Measurements from ENCODE around the gene IFNL4. TPM values are rescaled to one million over a fixed set of nuclear protein-coding genes. Genes with fewer than 3 reads are reported as not detected.

Gene IFNL4
- total RNA-seq, 1 donor from 2014 or later, result not detected

- Mint-ChIP-seq H3K27me3 (ENCODE audit: low read depth, unreplicated experiment) (peaks cover 49% of the 10 kb centered on the region), H3K4me3 (ENCODE audit: unreplicated experiment) (no peak overlapping the region), H3K27ac (ENCODE audit: unreplicated experiment) (no peak overlapping the region), H3K9me3 (ENCODE audit: unreplicated experiment) (peaks cover 4% of the 10 kb centered on the region), H3K36me3 (ENCODE audit: low read depth, unreplicated experiment) (no peaks in the 10 kb centered on the region), H3K4me1 (ENCODE audit: low read depth, unreplicated experiment) (peaks cover 4% of the 10 kb centered on the region)
- DNase-seq (ENCODE audit: low read depth) (no peak), FAIRE-seq (no peak)
- Histone ChIP-seq H3K9ac (ENCODE audit: low read length) (no peak overlapping the region), H4K20me1 (ENCODE audit: insufficient read depth, low read length) (no peaks in the 10 kb centered on the region), H2AFZ (ENCODE audit: low read depth, low read length) (no peak overlapping the region), H3K27ac (ENCODE audit: low read depth, low read length) (no peak overlapping the region), H3K4me2 (ENCODE audit: low read length) (no peak overlapping the region), H3K9me3 (ENCODE audit: insufficient read depth, low read depth, low read length) (no peaks in the 10 kb centered on the region), H3K4me1 (ENCODE audit: insufficient read depth, low read length) (no peaks in the 10 kb centered on the region), H3K36me3 (ENCODE audit: insufficient read depth, low read length) (no peaks in the 10 kb centered on the region), H3K79me2 (ENCODE audit: insufficient read depth, low read length) (no peaks in the 10 kb centered on the region), H3K4me3 (ENCODE audit: insufficient read depth, low read depth, low read length) (no peak overlapping the region), H3K27me3 (ENCODE audit: insufficient read depth, low read length) (peaks cover 36% of the 10 kb centered on the region)
- TF ChIP-seq CTCF (IDR thresholded peaks at IDR 0.05; ENCODE audit: insufficient read depth, low read depth, low read length) (no peak), EZH2 (IDR thresholded peaks at IDR 0.05; ENCODE audit: insufficient read depth, low read length) (no peak)
Observed at GRCh38 chr19:39261704-39262103, 13.0 kb upstream of the IFNL4 start.

- Mint-ChIP-seq H3K27me3 (ENCODE audit: low read depth, unreplicated experiment) (peaks cover 53% of the 10 kb centered on the region), H3K36me3 (ENCODE audit: low read depth, unreplicated experiment) (no peaks in the 10 kb centered on the region), H3K4me3 (ENCODE audit: unreplicated experiment) (no peak overlapping the region), H3K27ac (ENCODE audit: unreplicated experiment) (no peak overlapping the region), H3K9me3 (ENCODE audit: unreplicated experiment) (peaks cover 3% of the 10 kb centered on the region), H3K4me1 (ENCODE audit: low read depth, unreplicated experiment) (peaks cover 4% of the 10 kb centered on the region)
- FAIRE-seq (no peak), DNase-seq (ENCODE audit: low read depth) (no peak)
- Histone ChIP-seq H3K4me1 (ENCODE audit: insufficient read depth, low read length) (no peaks in the 10 kb centered on the region), H3K79me2 (ENCODE audit: insufficient read depth, low read length) (no peaks in the 10 kb centered on the region), H3K9ac (ENCODE audit: low read length) (no peak overlapping the region), H3K36me3 (ENCODE audit: insufficient read depth, low read length) (no peaks in the 10 kb centered on the region), H3K27me3 (ENCODE audit: insufficient read depth, low read length) (peaks cover 15% of the 10 kb centered on the region), H3K27ac (ENCODE audit: low read depth, low read length) (no peak overlapping the region), H2AFZ (ENCODE audit: low read depth, low read length) (no peak overlapping the region), H3K9me3 (ENCODE audit: insufficient read depth, low read depth, low read length) (no peaks in the 10 kb centered on the region), H3K4me3 (ENCODE audit: insufficient read depth, low read depth, low read length) (no peak overlapping the region), H3K4me2 (ENCODE audit: low read length) (no peak overlapping the region), H4K20me1 (ENCODE audit: insufficient read depth, low read length) (no peaks in the 10 kb centered on the region)
- TF ChIP-seq CTCF (IDR thresholded peaks at IDR 0.05; ENCODE audit: insufficient read depth, low read depth, low read length) (no peak), EZH2 (IDR thresholded peaks at IDR 0.05; ENCODE audit: insufficient read depth, low read length) (no peak)
Observed at GRCh38 chr19:39257227-39257626, 8.6 kb upstream of the IFNL4 start.

GRCh38 chr19:39254531-39255345, 6.1 kb upstream of the IFNL4 start:
- no peak overlapping the region for H3K4me3 ChIP-seq (ENCODE audit: insufficient read depth, low read depth, low read length)
- TF ChIP-seq EZH2 (IDR thresholded peaks at IDR 0.05; ENCODE audit: insufficient read depth, low read length), result no peak
- no peak for TF ChIP-seq CTCF (IDR thresholded peaks at IDR 0.05; ENCODE audit: insufficient read depth, low read depth, low read length)
- FAIRE-seq (no peak), DNase-seq (ENCODE audit: low read depth) (no peak)
- no peak overlapping the region for H3K4me3 Mint-ChIP-seq (ENCODE audit: unreplicated experiment)
- no peak overlapping the region for H2AFZ ChIP-seq (ENCODE audit: low read depth, low read length)
- no peaks in the 10 kb centered on the region for H3K36me3 Mint-ChIP-seq (ENCODE audit: low read depth, unreplicated experiment)
- no peaks in the 10 kb centered on the region for H4K20me1 ChIP-seq (ENCODE audit: insufficient read depth, low read length)
- H3K4me1 Mint-ChIP-seq (ENCODE audit: low read depth, unreplicated experiment), result peaks cover 4% of the 10 kb centered on the region
- no peaks in the 10 kb centered on the region for H3K79me2 ChIP-seq (ENCODE audit: insufficient read depth, low read length)
- no peak overlapping the region for H3K4me2 ChIP-seq (ENCODE audit: low read length)
- H3K27me3 ChIP-seq (ENCODE audit: insufficient read depth, low read length), result peaks cover 21% of the 10 kb centered on the region
- no peaks in the 10 kb centered on the region for H3K4me1 ChIP-seq (ENCODE audit: insufficient read depth, low read length)
- H3K27me3 Mint-ChIP-seq (ENCODE audit: low read depth, unreplicated experiment), result peaks cover 59% of the 10 kb centered on the region
- no peak overlapping the region for H3K9ac ChIP-seq (ENCODE audit: low read length)
- H3K9me3 ChIP-seq (ENCODE audit: insufficient read depth, low read depth, low read length), result no peaks in the 10 kb centered on the region
- H3K9me3 Mint-ChIP-seq (ENCODE audit: unreplicated experiment), result peaks cover 3% of the 10 kb centered on the region
- no peaks in the 10 kb centered on the region for H3K36me3 ChIP-seq (ENCODE audit: insufficient read depth, low read length)
- H3K27ac Mint-ChIP-seq (ENCODE audit: unreplicated experiment), result no peak overlapping the region
- H3K27ac ChIP-seq (ENCODE audit: low read depth, low read length), result no peak overlapping the region

Measured in astrocyte (in vitro differentiated cells and primary cell).